Panc1 (cell line): ENCODE results near the gene RBBP4.

Experiments used
- CTCF ChIP-seq: fragments of 450-650 bp; IDR thresholded peaks from 2 replicates; pipeline ENCODE4 v1.5.1; 2017; ENCODE audit warnings: mild to moderate bottlenecking
- REST ChIP-seq, 2 experiments: IDR thresholded peaks; 2 replicates each; pipeline ENCODE4 v1.6.1; 2011 to 2012; ENCODE audit warnings: low read depth in 2 of 2, control low read depth in 1 of 2, low read length in 1 of 2, mild to moderate bottlenecking in 1 of 2, moderate library complexity in 1 of 2; ENCODE audit not compliant: insufficient read depth in 1 of 2
- SIN3A ChIP-seq: IDR thresholded peaks from 2 replicates; pipeline ENCODE4 v1.6.1; 2012; ENCODE audit warnings: low read depth, mild to moderate bottlenecking, low read length, moderate library complexity, borderline replicate concordance; ENCODE audit not compliant: insufficient read depth

- TF ChIP-seq CTCF: no peak
- TF ChIP-seq SIN3A: no peak
- no peak for TF ChIP-seq REST (IDR thresholded peaks at IDR 0.05; ENCODE audit: insufficient read depth in 1 of 2, low read depth in 2 of 2, low read length in 1 of 2)
Measured at GRCh38 chr1:32632829-32633228, 18.2 kb upstream of the RBBP4 start.
